CD4-positive, alpha-beta T cell (primary cell): ENCODE results near the gene ATRX. TPM values are rescaled to one million over a fixed set of nuclear protein-coding genes. Genes with fewer than 3 reads are reported as not detected.
"Not testable (repeated sequence)": the region's sequence is repeated elsewhere in the genome, so short reads cannot be mapped to it uniquely, and the experiment has no call there.

Experiments
- ATAC-seq: fragments of 200-7000 bp; cut with Tn5 transposase; one replicate; pipeline ENCODE4 v1.10.0; 2022; ENCODE audit warnings: mild to moderate bottlenecking; ENCODE audit not compliant: poor library complexity
- CTCF ChIA-PET: fragments of 350-600 bp; sonication (Branson Sonifier 250); formaldehyde crosslinking; loops from one replicate; lab custom pipeline; 2021; ENCODE audit warnings: antibody characterized with exemption, inconsistent platforms; lab: Charles Lee
- POLR2A ChIA-PET: fragments of 350-600 bp; sonication (Branson Sonifier 250); formaldehyde crosslinking; loops from one replicate; lab custom pipeline; 2021; ENCODE audit warnings: antibody characterized with exemption, inconsistent platforms; lab: Charles Lee
- DNase-seq, 14 experiments: peaks; one replicate each; pipeline ENCODE4 v3.0.0-alpha.2; 2013 to 2020; ENCODE audit warnings: mixed read lengths in 2 of 14
- H3K27ac ChIP-seq, 2 donors: one replicate each; pipeline versions ENCODE4 v1.5.1 to v1.7.0; 2013; ENCODE audit warnings: low read length in 2 of 2, low read depth in 1 of 2, mild to moderate bottlenecking in 1 of 2
- H3K27me3 ChIP-seq, 2 experiments: 1 replicate in 1 of 2; 2 replicates in 1 of 2; pipeline versions ENCODE4 v1.6.1 to v1.7.0; 2013; ENCODE audit warnings: low read length in 2 of 2, control low read depth in 1 of 2, mild to moderate bottlenecking in 1 of 2, moderate library complexity in 1 of 2; ENCODE audit not compliant: insufficient read depth in 2 of 2, control insufficient read depth in 1 of 2
- H3K36me3 ChIP-seq: one replicate; pipeline ENCODE4 v1.6.1; 2013; ENCODE audit warnings: low read length, control low read depth; ENCODE audit not compliant: insufficient read depth
- H3K4me1 ChIP-seq: one replicate; pipeline ENCODE4 v1.6.1; 2013; ENCODE audit warnings: low read length, control low read depth; ENCODE audit not compliant: insufficient read depth
- H3K4me3 ChIP-seq: one replicate; pipeline ENCODE4 v1.5.1; 2013; ENCODE audit warnings: mild to moderate bottlenecking, low read length, moderate library complexity
- H3K9me3 ChIP-seq, 2 experiments: 1 replicate in 1 of 2; 2 replicates in 1 of 2; pipeline versions ENCODE4 v1.6.1 to v1.7.0; 2013; ENCODE audit warnings: low read length in 2 of 2, mild to moderate bottlenecking in 2 of 2, control low read depth in 1 of 2, moderate library complexity in 1 of 2; ENCODE audit not compliant: control insufficient read depth in 1 of 2, insufficient read depth in 1 of 2
- H3K27ac Mint-ChIP-seq: one replicate; pipeline ENCODE4 v1.8.0; 2020; ENCODE audit warnings: mixed read lengths
- H3K27me3 Mint-ChIP-seq: one replicate; pipeline ENCODE4 v1.8.0; 2021; ENCODE audit warnings: mixed read lengths
- H3K36me3 Mint-ChIP-seq: one replicate; pipeline ENCODE4 v1.8.0; 2021; ENCODE audit warnings: low read depth, mixed read lengths
- H3K4me1 Mint-ChIP-seq: one replicate; pipeline ENCODE4 v1.8.0; 2021; ENCODE audit warnings: low read depth, mixed read lengths
- H3K4me3 Mint-ChIP-seq: one replicate; pipeline ENCODE4 v1.8.0; 2020; ENCODE audit warnings: mild to moderate bottlenecking, mixed read lengths
- H3K9me3 Mint-ChIP-seq: one replicate; pipeline ENCODE4 v1.8.0; 2020; ENCODE audit warnings: mixed read lengths
- intact Hi-C, 2 experiments: fragments of 100-400 bp; cut with DNase I in 1 of 2; cut with micrococcal nuclease in 1 of 2; formaldehyde crosslinking; loops; one replicate each; pipeline versions ENCODE4 v1.15.1 to v1.9.0; 2023 to 2025; cut with DNase I, micrococcal nuclease
- total RNA-seq, 174 experiments: library from RNA in 2 of 174; stranded (reverse) in 2 of 174; gene quantifications; one replicate each; pipeline ENCODE4 v1.2.3 and lab custom pipeline; 2021 to 2026
- TF ChIP-seq, protein P1 (sequence below): fragments of 200-600 bp; IDR thresholded peaks from one replicate; pipeline ENCODE4 v1.8.0; 2022; ENCODE audit warnings: antibody characterized with exemption, mild to moderate bottlenecking

ATRX gene
- total RNA-seq, 2 experiments from 2014 or later = 72.7 to 79.5 TPM

DNA sequence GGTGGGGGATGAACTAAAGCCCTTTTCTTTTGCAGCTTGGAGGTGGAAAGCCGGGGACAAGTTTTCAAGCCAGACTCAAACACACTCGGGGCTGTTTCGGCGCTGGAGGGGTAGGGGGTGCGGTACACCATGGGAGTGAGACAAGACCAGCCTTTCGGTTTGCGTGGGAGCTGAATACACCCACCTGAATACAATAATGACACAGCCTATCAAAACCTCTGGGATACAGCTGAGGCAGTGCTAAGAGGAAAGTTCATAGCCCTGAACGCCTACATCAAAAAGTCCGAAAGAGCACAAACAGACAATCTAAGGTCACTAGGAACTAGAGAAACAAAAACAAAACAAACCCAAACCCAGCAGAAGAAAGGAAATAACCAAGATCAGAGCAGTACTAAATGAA is 163.3 kb downstream of the ATRX start:
- DNase-seq = no peak
- no peaks in the 10 kb centered on the region for H3K4me1 ChIP-seq
- no peak overlapping the region for H3K4me3 ChIP-seq
- H3K27me3 ChIP-seq = no peaks in the 10 kb centered on the region
- Mint-ChIP-seq H3K27ac (peak overlapping the region; percentile 70), H3K4me1 (peaks cover 23% of the 10 kb centered on the region), H3K36me3 (peaks cover 62% of the 10 kb centered on the region), H3K9me3 (no peaks in the 10 kb centered on the region), H3K27me3 (no peaks in the 10 kb centered on the region), H3K4me3 (peak overlapping the region; percentile 71)
- H3K36me3 ChIP-seq = peaks cover 14% of the 10 kb centered on the region
- no peak for ATAC-seq
- POLR2A ChIA-PET = interaction anchor here (0.8 kb wide), 1 partner anchor 26 kb away, joined by 3 read pairs; no protein-coding TSS in a partner anchor
- no peaks in the 10 kb centered on the region for H3K9me3 ChIP-seq
- CTCF ChIA-PET = no interaction called here
- TF ChIP-seq, protein P1, sequence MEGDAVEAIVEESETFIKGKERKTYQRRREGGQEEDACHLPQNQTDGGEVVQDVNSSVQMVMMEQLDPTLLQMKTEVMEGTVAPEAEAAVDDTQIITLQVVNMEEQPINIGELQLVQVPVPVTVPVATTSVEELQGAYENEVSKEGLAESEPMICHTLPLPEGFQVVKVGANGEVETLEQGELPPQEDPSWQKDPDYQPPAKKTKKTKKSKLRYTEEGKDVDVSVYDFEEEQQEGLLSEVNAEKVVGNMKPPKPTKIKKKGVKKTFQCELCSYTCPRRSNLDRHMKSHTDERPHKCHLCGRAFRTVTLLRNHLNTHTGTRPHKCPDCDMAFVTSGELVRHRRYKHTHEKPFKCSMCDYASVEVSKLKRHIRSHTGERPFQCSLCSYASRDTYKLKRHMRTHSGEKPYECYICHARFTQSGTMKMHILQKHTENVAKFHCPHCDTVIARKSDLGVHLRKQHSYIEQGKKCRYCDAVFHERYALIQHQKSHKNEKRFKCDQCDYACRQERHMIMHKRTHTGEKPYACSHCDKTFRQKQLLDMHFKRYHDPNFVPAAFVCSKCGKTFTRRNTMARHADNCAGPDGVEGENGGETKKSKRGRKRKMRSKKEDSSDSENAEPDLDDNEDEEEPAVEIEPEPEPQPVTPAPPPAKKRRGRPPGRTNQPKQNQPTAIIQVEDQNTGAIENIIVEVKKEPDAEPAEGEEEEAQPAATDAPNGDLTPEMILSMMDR = no peak
- H3K27ac ChIP-seq = no peak overlapping the region
- intact Hi-C loops = no loop called here

DNA sequence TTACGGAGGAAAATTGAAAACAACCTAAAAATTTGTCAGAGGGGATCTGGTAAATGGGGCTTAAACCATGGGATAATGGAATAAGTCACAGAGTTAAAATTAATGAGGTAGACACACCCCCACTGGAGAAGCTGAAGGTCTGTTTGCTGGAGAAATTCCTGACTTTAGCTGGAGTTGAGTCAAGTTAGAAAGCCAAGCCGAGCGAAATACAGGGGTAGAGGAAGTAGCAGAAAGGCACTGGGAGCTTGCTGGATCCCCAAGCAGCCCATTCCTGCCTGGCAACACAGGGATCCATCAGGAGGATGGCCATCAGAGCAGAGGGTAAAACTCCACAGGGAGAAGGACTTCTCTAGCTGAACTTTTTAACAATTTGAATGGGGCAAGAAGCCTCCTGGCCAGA is 163.8 kb downstream of the ATRX start:
- no peak for DNase-seq
- Mint-ChIP-seq H3K4me3 (no peak overlapping the region), H3K9me3 (no peaks in the 10 kb centered on the region), H3K27ac (no peak overlapping the region), H3K27me3 (no peaks in the 10 kb centered on the region), H3K36me3 (peaks cover 65% of the 10 kb centered on the region), H3K4me1 (peaks cover 23% of the 10 kb centered on the region)
- ChIA-PET CTCF (no interaction called here), POLR2A (interaction anchor here (0.8 kb wide), 1 partner anchor 26 kb away, joined by 3 read pairs; no protein-coding TSS in a partner anchor)
- H3K9me3 ChIP-seq = no peaks in the 10 kb centered on the region
- peaks cover 14% of the 10 kb centered on the region for H3K36me3 ChIP-seq
- TF ChIP-seq, protein P1 = no peak
- H3K4me1 ChIP-seq = no peaks in the 10 kb centered on the region
- no peaks in the 10 kb centered on the region for H3K27me3 ChIP-seq
- no peak overlapping the region for H3K4me3 ChIP-seq
- intact Hi-C loops = no loop called here
- H3K27ac ChIP-seq = no peak overlapping the region
- no peak for ATAC-seq

DNA sequence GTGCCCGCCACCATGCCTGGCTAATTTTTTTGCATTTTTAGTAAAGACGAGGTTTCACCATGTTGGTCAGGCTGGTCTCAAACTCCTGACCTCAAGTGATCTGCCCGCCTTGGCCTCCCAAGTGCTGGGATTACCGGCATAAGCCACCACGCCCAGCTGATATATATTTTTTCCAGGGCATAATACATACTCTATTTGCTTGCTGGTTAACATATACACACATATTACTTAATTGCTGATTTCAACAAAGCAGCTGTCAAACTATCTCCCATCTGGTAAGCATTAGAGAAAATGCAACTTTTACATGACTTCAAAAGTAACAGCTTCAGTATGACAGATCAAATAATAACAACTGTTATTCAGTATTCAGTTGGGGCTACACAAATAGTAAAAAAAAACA is 164.6 kb downstream of the ATRX start:
- H3K36me3 Mint-ChIP-seq = peaks cover 66% of the 10 kb centered on the region
- intact Hi-C loops, H3K27ac Mint-ChIP-seq, H3K9me3 ChIP-seq, H3K4me1 ChIP-seq, H3K27me3 Mint-ChIP-seq, H3K4me3 ChIP-seq, CTCF ChIA-PET, ATAC-seq, H3K4me3 Mint-ChIP-seq, DNase-seq, H3K27ac ChIP-seq, H3K27me3 ChIP-seq, POLR2A ChIA-PET, H3K9me3 Mint-ChIP-seq: not testable (repeated sequence)
- H3K4me1 Mint-ChIP-seq = peaks cover 23% of the 10 kb centered on the region
- H3K36me3 ChIP-seq = peaks cover 14% of the 10 kb centered on the region

DNA sequence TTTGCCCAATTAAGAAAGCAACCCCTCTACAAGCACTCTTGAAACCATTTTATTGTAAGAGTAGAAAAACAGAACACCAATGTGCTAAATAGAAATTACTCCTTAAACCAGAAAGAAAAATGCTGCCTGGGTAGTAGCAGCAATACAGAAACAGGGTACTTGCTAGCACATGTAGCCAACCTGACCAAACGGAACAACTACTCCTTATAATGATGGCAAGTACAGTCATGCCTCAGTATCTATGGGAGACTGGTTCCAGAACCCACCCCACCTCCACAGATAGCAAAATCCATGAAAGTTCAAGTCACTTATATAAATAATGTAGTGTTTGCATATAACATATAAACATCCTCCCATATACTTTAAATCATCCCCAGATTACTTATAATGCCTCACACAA is 168.8 kb downstream of the ATRX start:
- no peak overlapping the region for H3K4me3 Mint-ChIP-seq
- H3K36me3 ChIP-seq = peaks cover 22% of the 10 kb centered on the region
- no peaks in the 10 kb centered on the region for H3K4me1 ChIP-seq
- H3K4me1 Mint-ChIP-seq = peaks cover 6% of the 10 kb centered on the region
- DNase-seq (no peak), ATAC-seq (no peak)
- ChIA-PET POLR2A (no interaction called here), CTCF (no interaction called here)
- H3K27ac ChIP-seq = no peak overlapping the region
- no peak overlapping the region for H3K27ac Mint-ChIP-seq
- H3K27me3 Mint-ChIP-seq = no peaks in the 10 kb centered on the region
- H3K27me3 ChIP-seq = no peaks in the 10 kb centered on the region
- intact Hi-C loops = loop anchor here in 1 of 2 experiments (10.0 kb wide), 1 partner anchor 112 kb away; no protein-coding TSS in a partner anchor
- TF ChIP-seq, protein P1 = no peak
- H3K4me3 ChIP-seq = no peak overlapping the region
- no peaks in the 10 kb centered on the region for H3K9me3 ChIP-seq
- no peaks in the 10 kb centered on the region for H3K9me3 Mint-ChIP-seq
- peaks cover 49% of the 10 kb centered on the region for H3K36me3 Mint-ChIP-seq
